GM12878 (cell line): ENCODE data around the gene ME2. TPM values are rescaled to one million over a fixed set of nuclear protein-coding genes. Genes with fewer than 3 reads are reported as not detected.
A peak's percentile ranks its signal among the peaks of the same experiment; 100 is the strongest.

Experiments used
- BRCA1 ChIP-seq: IDR thresholded peaks from 2 replicates; pipeline ENCODE4 v1.6.1; 2011; ENCODE audit warnings: low read depth, low read length, improper control_type of control experiment
- CHD2 ChIP-seq: IDR thresholded peaks from 2 replicates; pipeline ENCODE4 v1.6.1; 2011; ENCODE audit warnings: low read depth, low read length, improper control_type of control experiment, borderline replicate concordance
- E2F8 ChIP-seq: fragments of 450-650 bp; IDR thresholded peaks from 2 replicates; pipeline ENCODE4 v1.6.1; 2018; ENCODE audit warnings: mild to moderate bottlenecking, low read depth, moderate library complexity; ENCODE audit not compliant: partially characterized antibody
- EED ChIP-seq: sonication (generic); IDR thresholded peaks from 2 replicates; pipeline ENCODE4 v1.6.1; 2016; ENCODE audit warnings: antibody characterized with exemption, low read depth
- ELK1 ChIP-seq: IDR thresholded peaks from 2 replicates; pipeline ENCODE4 v1.6.1; 2012; ENCODE audit warnings: low read depth, low read length, improper control_type of control experiment
- FOS ChIP-seq: IDR thresholded peaks from 3 replicates; pipeline ENCODE4 v1.6.1; 2011; ENCODE audit warnings: borderline replicate concordance; ENCODE audit not compliant: insufficient read length; ENCODE audit errors: extremely low read depth
- FOXK2 ChIP-seq: fragments of 450-650 bp; IDR thresholded peaks from 2 replicates; pipeline ENCODE4 v1.6.1; 2017; ENCODE audit warnings: mild to moderate bottlenecking, moderate library complexity
- GATAD2B ChIP-seq: fragments of 450-650 bp; conservative IDR thresholded peaks from 2 replicates; pipeline ENCODE4 v1.6.1; 2017; ENCODE audit warnings: low read depth, mild to moderate bottlenecking, moderate library complexity
- IRF4 ChIP-seq: IDR thresholded peaks from 2 replicates; pipeline ENCODE4 v1.6.1; 2011; ENCODE audit warnings: low read depth, low read length
- IRF5 ChIP-seq: fragments of 450-650 bp; IDR thresholded peaks from 2 replicates; pipeline ENCODE4 v1.6.1; 2017; ENCODE audit warnings: borderline replicate concordance
- LARP7 ChIP-seq: fragments of 450-650 bp; IDR thresholded peaks from 2 replicates; pipeline ENCODE4 v1.6.1; 2017; ENCODE audit warnings: mild to moderate bottlenecking
- MEF2A ChIP-seq: IDR thresholded peaks from 2 replicates; pipeline ENCODE4 v1.6.1; 2011; ENCODE audit warnings: low read depth, mild to moderate bottlenecking, low read length, moderate library complexity; ENCODE audit not compliant: insufficient read depth
- MLLT1 ChIP-seq: fragments of 450-650 bp; IDR thresholded peaks from 2 replicates; pipeline ENCODE4 v1.6.1; 2016; ENCODE audit warnings: mild to moderate bottlenecking
- NFYB ChIP-seq: IDR thresholded peaks from 2 replicates; pipeline ENCODE4 v1.6.1; 2011; ENCODE audit warnings: low read depth, mild to moderate bottlenecking, low read length, improper control_type of control experiment, moderate library complexity; ENCODE audit not compliant: insufficient read depth
- NRF1 ChIP-seq: conservative IDR thresholded peaks from 2 replicates; pipeline ENCODE4 v1.6.1; 2011; ENCODE audit warnings: mild to moderate bottlenecking, low read depth, low read length, improper control_type of control experiment
- PAX5 ChIP-seq: IDR thresholded peaks from 2 replicates; pipeline ENCODE4 v1.6.1; 2011; ENCODE audit warnings: low read depth, low read length, borderline replicate concordance
- POLR2AphosphoS2 ChIP-seq: IDR thresholded peaks from 2 replicates; pipeline ENCODE4 v1.6.1; 2011; ENCODE audit warnings: low read depth, mild to moderate bottlenecking, low read length, improper control_type of control experiment, moderate library complexity
- RAD51 ChIP-seq: fragments of 450-650 bp; IDR thresholded peaks from 2 replicates; pipeline ENCODE4 v1.6.1; 2016; ENCODE audit warnings: moderate library complexity, mild to moderate bottlenecking, inconsistent platforms
- SMAD5 ChIP-seq: IDR thresholded peaks from 2 replicates; pipeline ENCODE4 v1.6.1; 2016; ENCODE audit warnings: antibody characterized with exemption, low read depth
- SRF ChIP-seq, 2 experiments: IDR thresholded peaks; 2 replicates each; pipeline ENCODE4 v1.6.1; 2011; ENCODE audit warnings: low read depth in 2 of 2, low read length in 2 of 2, mild to moderate bottlenecking in 1 of 2, moderate library complexity in 1 of 2
- SUZ12 ChIP-seq: fragments of 200-600 bp; sonication (generic); IDR thresholded peaks from one replicate; pipeline ENCODE4 v1.6.1; 2018; ENCODE audit warnings: antibody characterized with exemption, mild to moderate bottlenecking; ENCODE audit not compliant: unreplicated experiment
- TCF3 ChIP-seq: IDR thresholded peaks from 2 replicates; pipeline ENCODE4 v1.6.1; 2012; ENCODE audit warnings: low read depth, mild to moderate bottlenecking, low read length, borderline replicate concordance; ENCODE audit not compliant: insufficient read depth
- polyA plus RNA-seq, 11 experiments: library from polyadenylated mRNA; depleted of rRNA in 4 of 11; unstranded in 6 of 11; stranded (reverse) in 5 of 11; fragments of >200 nt; fragmentation: Nextera tagmentation in 4 of 11; fragmentation: Illumina TruSeq in 1 of 11; extraction: Ambion mirVana in 4 of 11; extraction: Trizol in 1 of 11; gene quantifications; 1 replicate in 1 of 11; 2 replicates in 10 of 11; pipeline versions ENCODE4 v1.2.1 to v1.2.3, GENCODE V29; 2011 to 2016; ENCODE audit warnings: inconsistent platforms in 2 of 11, missing spikeins in 2 of 11, low read depth in 1 of 11
- total RNA-seq, 4 experiments: library from RNA; depleted of rRNA in 3 of 4; stranded (reverse); fragments of >200 nt in 3 of 4; fragmentation: Illumina TruSeq in 1 of 4; extraction: Trizol in 1 of 4; gene quantifications; 2 replicates each; pipeline versions ENCODE4 v1.2.1 to v1.2.3, GENCODE V29; 2013 to 2021

The ME2 gene
- total and polyA plus RNA-seq, 10 of the 15 experiments (the other 5 are each of a cell fraction or from before 2014, with no cell fraction given): 41.3 to 155 (median 133) TPM

- TF ChIP-seq EED (no peak), SRF (IDR thresholded peaks at IDR 0.05; ENCODE audit: low read depth in 2 of 2, low read length in 2 of 2) (no peak), SUZ12 (no peak), SMAD5 (no peak; the same call in 1 of the 2 replicates), ELK1 (peak; percentile 71), RAD51 (no peak), CHD2 (peak; percentile 16; the same call in 1 of the 2 replicates), NFYB (no peak), IRF5 (no peak), MEF2A (no peak), E2F8 (no peak), FOXK2 (no peak), LARP7 (peak; percentile 96), NRF1 (no peak), IRF4 (no peak), FOS (no peak), GATAD2B (peak; percentile 98), PAX5 (no peak), TCF3 (peak; percentile 88), BRCA1 (no peak), POLR2AphosphoS2 (0 out of 2 replicates have a peak, but pooled peaks have one; percentile 55), MLLT1 (no peak)
These were observed 89.1 kb downstream of the ME2 start, which contains the start of gene ELAC1 (continued) for GRCh38 chr18:50967714-50968661.
